ENCODE measurements around the gene EIF5. TPM values are rescaled to one million over a fixed set of nuclear protein-coding genes. Genes with fewer than 3 reads are reported as not detected.
A peak's percentile ranks its signal among the peaks of the same experiment; 100 is the strongest.

The EIF5 gene
- 267 TPM for total RNA-seq
- long read RNA-seq, full-length matches to known transcripts: 24 of 238 reads
- long read RNA-seq, partial matches to known transcripts: 180 of 238 reads
- long read RNA-seq, other reads (novel, unspliced or antisense): 34 of 238 reads

DNA sequence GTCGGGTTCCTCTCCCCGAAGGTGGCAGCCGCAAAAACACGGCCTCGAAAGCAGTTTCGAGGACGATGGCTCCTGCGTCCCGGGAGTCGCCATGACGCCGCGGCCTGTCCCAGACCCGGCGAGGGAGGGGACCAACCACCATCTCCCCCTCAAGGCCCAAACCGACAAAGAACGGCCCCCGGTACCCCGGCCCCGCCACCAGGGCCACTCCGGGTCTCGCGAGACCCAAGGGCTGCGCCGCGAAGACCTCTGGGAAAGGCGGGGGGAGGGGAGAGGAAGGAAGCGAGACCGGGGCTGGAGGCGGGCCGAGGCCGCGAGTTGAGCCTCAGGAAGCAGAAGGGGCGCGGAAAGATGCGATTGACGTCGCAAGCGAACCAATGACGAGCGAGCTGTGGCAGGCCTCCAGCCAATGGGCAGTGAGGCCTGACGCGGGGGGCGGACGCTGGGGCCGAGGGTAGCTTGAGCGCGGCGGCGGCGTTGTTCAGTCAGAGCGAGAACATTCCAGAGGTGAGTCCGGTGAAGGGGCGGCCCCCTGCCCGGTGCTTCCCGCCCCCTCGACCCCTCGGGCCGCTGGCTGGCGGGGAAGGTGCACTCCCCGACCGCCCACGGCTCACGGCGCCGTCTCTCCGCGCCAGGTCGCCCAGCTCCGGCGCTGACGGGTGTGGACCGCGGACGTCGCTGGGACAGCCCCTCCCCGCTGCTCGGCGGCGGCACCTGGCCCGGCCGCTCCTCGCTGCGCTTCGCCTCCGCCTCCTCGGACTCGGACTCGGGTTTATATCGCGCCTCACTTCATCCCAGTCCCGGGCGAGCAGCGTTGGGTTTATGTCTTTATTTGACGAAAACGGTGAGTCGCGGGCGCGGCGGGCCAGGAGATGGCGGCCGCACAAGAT, at the start of gene EIF5:
Gene EIF5 (plus strand): TSS at position 484 of the 890 bp plus-strand sequence. CDS start 1,624 bp downstream, outside the sequence.
- DNase-seq (ENCODE audit: low spot score): peak; percentile 100

DNA sequence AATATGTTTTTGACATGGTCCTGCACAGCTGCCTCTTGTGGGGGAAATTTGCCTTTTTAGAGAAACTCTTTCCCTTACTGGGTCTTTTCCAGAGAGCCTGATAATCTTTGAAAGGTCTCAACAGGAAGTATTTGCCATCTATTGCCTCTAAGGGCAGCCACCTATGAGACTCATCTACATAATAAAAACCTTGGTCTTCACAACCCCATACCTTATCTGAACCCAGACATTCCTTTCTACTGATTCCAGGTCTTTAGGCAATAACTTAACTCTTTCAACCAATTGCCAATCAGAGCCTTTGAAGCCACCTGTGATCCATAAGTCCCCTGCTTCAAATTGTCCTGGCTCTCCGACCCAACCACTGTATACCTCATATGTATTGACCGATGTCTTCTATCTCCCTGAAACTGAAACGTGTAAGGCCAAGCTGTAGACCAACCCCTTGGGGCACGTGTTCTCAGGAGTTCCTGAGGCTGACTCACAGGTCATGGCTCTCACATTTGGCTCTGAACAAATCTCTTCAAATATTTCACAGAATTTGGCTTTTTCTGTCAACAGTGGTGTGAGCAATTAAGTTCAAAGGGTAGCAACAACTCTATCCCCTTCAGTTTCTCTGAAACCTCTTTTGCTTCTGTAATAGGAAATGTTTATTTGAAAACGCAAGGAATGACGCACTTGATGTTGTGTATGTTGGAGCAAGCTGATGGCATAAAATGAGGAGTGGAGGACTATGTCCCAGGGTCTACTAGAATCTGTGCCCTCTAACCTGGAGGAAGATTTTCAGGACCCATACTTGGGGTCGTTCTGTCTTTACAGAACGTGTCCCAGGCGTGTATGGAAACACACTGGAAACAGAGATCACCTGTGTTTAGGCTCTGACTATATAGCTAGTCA, 49.2 kb upstream of the EIF5 start:
- no peak for DNase-seq (ENCODE audit: low spot score)

- no peak for DNase-seq (ENCODE audit: low spot score)
Measured at GRCh38 chr14:103286460-103286859, 47.6 kb upstream of the EIF5 start.

DNA sequence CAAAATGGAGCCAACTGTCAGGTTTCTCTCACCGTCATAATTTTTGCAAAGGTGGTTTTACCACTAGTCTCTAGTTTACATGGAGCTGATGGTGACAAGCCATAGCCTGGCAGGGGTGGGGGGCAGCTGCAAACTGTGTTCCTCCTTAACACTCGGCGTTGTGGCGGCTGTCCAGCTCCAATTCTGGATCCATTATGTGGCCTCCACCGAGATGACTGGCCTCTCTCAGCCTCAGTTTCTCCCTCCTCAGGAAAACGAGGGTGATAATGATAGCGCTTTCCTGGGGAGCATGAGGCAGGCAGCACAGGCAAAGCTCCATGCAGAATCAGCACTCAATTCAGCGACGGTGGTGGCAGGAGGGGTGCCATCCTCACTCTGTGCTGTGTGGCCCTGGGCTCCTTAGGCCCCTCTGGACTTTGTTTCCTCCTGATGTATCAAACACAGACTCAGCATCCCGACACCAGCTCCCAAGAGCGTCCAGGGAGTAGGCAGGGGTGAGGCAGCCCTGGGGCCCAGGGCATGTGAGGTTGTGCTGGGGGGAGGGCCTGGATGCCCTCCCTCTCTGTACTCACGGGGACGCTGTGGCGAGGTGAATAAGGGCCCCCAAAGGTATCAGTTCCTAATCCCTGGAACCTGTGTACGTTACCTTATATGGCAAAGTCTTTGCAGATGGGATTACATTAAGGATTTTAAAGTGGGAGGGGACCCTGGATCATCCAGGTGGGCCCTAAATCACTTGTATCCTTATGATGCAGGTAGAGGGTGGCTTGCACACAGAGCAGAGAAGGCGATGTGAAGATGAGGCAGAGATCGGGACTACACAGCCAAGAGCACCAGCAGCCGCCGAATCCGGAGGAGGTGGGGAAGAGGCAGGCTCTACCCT, 46.8 kb upstream of the EIF5 start:
- peak; percentile 55 for DNase-seq (ENCODE audit: low spot score)

DNA sequence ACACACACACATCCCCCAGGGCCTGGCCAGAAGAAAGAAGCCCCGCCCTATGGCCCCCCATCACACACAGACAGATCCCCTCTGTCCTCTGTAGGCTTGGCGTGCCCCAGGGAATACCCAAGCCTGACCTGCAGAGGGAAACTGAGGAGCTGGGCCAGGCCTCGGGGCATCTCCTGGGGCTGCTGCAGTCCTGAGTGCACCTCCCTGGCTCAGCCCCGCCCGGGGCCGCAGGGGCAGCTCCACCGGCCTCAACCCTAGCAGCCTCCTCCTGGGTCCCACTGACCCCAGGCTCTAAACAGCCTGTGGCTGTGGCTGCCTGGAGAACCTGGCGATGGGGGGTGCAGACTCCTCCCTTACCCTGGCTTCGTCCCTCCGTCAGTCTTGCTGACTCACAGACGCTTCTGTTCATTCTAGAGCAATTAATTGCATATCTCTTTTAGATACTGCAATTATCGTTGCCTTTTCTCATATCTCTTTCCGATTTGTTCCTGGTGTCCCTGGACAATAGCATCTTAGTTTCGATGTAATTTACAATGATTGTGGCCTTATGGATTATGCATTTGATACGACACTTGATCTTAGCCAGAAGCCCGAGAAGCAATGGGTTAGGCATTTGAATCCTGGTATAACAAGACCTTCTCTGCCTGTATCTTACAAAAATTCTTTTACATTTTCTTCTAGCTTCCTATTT, 45.8 kb upstream of the EIF5 start:
- peak; percentile 45 for DNase-seq (ENCODE audit: low spot score)

GRCh38 chr14:103290056-103290455, 44.0 kb upstream of the EIF5 start:
- peak; percentile 55 for DNase-seq (ENCODE audit: low spot score)

GRCh38 chr14:103290494-103290893, 43.5 kb upstream of the EIF5 start:
- peak; percentile 64 for DNase-seq (ENCODE audit: low spot score)

- DNase-seq (ENCODE audit: low spot score): peak; percentile 76
Measured at GRCh38 chr14:103290961-103291360, 43.1 kb upstream of the EIF5 start.

DNA sequence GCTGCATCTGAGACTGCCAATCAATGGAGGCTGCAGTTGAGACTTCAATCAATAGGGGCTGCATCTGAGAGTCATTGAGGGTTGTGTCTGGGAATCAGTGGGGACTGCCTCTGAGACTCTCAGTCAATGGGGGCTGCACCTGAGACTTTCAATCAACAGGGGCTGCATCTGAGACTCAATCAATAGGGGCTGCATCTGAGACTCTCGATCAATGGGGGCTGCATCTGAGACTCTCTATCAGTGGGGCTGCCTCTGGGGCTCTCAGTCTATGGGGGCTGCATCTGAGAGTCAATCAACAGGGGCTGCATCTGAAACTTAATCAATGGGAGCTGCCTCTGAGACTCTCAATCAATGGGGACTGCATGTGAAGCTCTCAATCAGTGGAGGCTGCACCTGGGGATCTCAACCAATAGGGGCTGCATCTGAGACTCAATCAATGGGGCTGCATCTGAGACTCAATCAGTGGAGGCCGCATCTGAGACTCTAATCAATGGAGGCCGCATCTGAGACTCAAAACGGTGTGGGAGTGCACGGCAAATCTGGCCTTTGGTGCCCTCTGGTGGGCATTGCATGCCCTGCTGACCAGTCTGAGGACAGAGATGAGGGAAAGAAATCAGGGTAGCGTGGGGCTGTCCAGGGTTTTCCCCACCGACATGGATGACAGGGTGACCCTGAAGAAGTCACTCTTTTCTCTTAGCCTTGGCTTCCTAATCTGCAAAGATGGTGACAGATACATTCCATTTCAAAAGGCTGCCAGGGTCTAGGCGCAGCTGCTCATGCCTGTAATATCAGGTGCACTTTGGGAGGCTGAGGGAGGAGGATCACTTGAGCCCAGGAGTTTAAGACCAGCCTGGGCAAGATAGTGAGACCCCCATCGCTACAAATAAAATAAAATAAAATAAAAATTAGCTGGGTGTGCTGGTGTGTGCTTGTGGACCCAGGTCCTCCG, 41.3 kb upstream of the EIF5 start:
- DNase-seq (ENCODE audit: low spot score): peak; percentile 89

DNA sequence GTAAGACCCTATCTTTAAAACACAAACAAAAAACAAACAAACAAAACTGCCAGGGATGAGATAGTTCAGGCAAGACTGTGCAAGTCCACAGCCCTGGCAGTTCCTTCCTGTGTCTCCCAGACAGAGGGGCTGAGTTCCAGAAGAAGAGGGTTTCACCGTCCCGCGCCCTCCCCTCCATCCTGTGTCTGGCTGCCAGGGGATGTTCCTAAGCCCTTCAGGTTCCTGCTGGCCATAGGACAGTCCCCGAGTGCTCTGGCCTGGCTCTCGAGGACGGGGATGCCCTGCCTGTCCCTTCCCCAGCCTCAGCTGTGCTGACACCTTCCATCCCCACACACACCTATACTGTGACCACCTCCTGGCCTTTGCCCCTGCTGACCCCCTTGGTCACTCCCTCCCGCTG, 40.6 kb upstream of the EIF5 start:
- peak; percentile 60 for DNase-seq (ENCODE audit: low spot score)

DNA sequence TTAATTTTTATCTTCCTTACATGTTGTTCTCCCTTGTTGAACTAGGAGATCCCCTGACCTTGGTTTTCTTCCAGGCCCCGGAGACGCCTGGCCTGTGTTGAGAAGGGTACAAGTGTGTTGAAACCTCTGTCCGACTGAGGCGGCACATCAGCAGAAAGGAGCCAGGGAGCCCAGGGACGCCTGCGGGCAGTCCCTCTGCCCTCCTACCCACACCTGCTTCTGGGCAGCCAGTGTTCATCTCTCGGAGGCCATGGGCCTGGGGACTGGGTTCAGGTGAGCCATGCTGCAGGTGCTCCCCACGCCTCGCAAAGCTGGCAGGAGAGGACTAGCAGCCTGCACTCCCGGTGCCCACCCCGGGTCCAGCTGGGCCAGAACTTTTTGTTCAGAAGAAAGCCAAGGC, 39.9 kb upstream of the EIF5 start:
- peak; percentile 33 for DNase-seq (ENCODE audit: low spot score)

DNA sequence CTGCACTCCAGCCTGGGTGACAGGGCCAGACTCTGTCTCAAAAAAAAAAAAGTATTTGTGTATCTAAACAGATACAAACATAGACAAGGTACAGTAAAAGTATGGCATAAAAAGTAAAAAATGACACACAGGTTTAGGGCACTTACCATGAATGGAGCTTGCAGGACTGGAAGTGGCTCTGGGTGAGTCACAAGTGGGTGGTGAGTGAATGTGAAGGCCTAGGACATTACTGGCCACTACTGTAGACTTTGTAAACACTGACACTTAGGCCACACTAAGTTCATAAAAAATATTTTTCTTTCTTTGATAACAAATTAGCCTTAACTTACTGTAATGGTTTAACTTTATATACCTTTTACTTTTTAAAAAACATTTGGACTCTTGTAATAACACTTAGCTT, 38.0 kb upstream of the EIF5 start:
- DNase-seq (ENCODE audit: low spot score): no peak

- peak; percentile 45 for DNase-seq (ENCODE audit: low spot score)
Measured at GRCh38 chr14:103296987-103297386, 37.0 kb upstream of the EIF5 start.

DNA sequence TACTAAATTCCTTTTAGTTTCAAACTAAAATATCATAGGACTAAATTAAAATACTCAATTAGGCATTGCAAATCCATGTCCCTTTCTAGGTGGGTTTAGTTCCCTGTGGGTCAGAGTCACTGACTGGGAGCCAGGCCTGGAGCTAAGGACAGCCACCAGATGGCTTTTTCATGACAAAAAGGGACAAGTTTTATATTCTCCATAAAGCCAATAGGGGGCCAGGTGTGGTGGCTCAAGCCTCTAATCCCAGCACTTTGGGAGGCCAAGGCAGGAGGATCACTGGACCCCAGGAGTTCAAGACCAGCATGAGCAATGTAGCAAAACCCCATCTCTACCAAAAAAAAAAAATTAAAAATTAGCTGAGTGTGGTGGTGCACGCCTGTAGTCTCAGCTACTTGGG, 35.4 kb upstream of the EIF5 start:
- no peak for DNase-seq (ENCODE audit: low spot score)

DNA sequence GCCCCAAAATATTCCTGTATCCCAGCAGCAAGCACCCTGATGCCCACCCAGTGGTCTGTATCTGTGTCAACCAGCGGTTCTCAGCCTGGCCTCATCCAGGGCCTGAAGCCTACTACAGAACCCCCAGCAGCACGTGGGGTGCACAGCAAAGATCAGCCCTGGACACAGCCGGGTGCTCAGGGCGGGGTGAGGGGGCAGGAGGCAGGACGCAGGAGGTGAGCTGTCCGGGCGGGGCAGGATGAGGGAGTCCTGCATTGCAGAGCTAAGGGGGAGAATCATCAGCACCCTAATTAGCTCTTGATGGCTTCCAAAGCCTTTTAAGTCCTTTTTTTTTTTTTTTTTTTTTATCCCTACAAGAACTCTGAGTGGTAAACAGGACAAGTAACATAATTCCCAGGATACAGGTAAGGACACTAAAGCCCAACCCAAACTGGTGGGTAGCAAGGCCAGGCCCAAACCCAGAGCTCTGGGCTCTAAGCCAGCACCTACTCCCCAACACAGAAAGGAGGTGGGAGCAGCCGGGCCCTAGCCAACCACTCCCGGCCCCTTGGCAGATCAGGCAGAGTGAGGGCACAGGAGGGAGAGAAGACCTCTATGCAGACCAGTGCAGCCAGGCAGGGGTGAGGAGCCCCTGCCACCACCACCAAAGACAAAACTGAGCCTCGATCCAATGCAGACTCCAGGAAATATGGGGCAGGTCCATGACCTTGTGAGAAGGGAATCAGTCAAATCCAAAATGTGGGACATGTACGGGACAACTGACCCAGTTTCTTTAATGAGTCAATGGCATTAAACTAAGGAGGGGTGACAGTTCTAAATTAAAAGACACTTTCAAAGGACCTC, 32.3 kb upstream of the EIF5 start:
- peak; percentile 73 for DNase-seq (ENCODE audit: low spot score)

DNA sequence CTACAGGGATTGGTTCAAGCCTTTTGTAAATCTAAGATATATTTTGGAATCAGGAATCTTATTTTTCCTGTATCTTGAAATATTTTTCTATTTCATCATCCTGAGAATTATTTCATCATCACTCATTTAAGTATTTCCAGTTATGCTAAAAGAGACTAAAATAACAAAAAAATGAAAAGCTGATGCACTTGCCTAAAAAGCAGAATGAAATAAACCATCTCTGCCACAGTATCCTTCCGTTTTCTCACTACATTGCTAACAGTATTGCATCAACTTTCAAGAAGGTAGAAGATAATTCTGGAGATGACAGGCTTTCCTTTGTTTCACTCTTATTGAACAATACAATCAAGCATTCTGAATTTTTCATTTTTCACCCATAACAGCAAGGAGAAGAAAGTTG, 31.1 kb upstream of the EIF5 start:
- no peak for DNase-seq (ENCODE audit: low spot score)

DNA sequence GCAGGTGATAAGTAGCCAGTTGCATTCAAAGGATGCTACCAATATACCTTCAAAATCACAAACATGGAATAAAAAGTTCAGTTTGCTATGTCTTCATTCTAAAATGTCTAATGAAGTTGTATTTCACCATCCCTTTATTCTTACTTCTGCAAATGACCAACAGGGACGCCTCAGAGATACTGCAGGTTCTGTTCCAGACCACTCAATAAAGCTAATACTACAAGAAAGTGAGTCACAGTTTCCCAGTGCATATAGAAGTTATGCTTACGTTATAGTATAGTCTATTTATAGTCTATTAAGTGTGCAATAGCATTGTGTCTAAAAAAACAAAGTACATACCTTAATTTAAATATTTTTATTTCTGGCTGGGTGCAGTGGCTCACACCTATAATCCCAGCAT, 29.3 kb upstream of the EIF5 start:
- DNase-seq (ENCODE audit: low spot score): no peak

All from mesenteric fat pad (tissue), 1 donor.